Dedifferentiated amniotic fluid mesenchymal stem cell (primary cell): ENCODE data around the gene ZDHHC7.
A peak's percentile ranks its signal among the peaks of the same experiment; 100 is the strongest.
"Not testable (repeated sequence)": the region's sequence is repeated elsewhere in the genome, so short reads cannot be mapped to it uniquely, and the experiment has no call there.

Experiments
- DNase-seq: peaks from one replicate; pipeline ENCODE4 v3.0.0-alpha.2; 2016; ENCODE audit errors: extremely low spot score

The ZDHHC7 gene

GRCh38 chr16:85042606-85043005 is 31.3 kb upstream of the ZDHHC7 start:
- DNase-seq = no peak

DNA sequence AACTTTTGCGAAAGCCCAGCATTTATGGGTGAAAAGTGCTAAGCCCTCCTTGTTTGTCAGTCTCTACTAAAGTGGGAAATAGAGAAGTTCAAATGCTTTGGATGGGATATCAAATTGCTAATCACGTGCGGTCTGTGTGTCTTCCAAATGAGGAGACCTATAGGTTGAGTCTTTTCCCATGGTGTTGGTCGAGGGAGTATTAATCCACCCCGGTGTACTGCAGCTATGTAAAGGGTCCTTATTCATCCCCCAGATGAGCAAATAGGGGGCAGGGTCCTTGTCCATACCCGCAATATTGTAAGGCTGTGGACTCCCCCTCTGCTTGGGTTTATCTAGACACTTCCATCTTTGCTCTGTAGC is 30.8 kb upstream of the ZDHHC7 start:
- DNase-seq = no peak

- no peak for DNase-seq
These were observed 30.2 kb upstream of the ZDHHC7 start for GRCh38 chr16:85041219-85042166.

GRCh38 chr16:85040685-85041084 is 29.4 kb upstream of the ZDHHC7 start:
- DNase-seq = no peak

DNA sequence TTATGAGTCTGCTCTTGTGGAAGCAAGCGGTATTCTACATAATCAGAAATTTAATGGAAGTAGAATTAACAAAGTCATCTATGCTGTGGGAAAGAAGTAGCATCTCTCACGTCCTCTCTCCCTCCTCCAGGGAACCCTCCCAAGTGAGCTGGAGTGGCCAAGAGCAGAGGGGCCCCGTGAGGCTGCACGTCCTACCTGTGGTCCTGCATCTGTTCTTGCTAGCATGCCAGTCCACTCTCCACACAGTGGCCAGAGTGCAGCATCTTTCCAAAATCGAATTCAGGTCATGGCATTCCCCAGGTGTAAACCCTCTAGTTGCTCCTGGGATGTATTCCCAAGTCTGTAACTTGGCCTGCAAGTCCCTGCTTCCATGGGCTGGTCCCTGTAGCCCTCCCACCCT is 26.4 kb upstream of the ZDHHC7 start:
- DNase-seq = no peak

DNA sequence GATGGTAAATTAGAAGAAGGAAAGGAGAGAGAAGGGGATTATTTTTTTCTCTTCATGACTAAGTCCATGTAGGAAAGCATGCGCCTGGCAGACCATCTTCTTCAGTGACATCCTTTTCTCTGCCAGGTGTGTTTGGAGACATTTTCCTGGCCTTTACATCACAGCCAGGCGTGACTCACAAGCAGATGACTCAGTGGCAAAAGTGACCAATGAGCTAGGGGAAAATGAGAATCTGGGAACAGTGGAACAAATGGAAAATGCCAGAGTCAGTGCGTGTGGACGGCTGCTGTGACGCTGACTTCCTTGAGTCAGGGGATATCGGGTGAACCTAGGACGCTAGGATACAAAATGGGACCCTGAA is 25.7 kb upstream of the ZDHHC7 start:
- DNase-seq = no peak

GRCh38 chr16:85036236-85037049 is 25.1 kb upstream of the ZDHHC7 start:
- no peak for DNase-seq

DNA sequence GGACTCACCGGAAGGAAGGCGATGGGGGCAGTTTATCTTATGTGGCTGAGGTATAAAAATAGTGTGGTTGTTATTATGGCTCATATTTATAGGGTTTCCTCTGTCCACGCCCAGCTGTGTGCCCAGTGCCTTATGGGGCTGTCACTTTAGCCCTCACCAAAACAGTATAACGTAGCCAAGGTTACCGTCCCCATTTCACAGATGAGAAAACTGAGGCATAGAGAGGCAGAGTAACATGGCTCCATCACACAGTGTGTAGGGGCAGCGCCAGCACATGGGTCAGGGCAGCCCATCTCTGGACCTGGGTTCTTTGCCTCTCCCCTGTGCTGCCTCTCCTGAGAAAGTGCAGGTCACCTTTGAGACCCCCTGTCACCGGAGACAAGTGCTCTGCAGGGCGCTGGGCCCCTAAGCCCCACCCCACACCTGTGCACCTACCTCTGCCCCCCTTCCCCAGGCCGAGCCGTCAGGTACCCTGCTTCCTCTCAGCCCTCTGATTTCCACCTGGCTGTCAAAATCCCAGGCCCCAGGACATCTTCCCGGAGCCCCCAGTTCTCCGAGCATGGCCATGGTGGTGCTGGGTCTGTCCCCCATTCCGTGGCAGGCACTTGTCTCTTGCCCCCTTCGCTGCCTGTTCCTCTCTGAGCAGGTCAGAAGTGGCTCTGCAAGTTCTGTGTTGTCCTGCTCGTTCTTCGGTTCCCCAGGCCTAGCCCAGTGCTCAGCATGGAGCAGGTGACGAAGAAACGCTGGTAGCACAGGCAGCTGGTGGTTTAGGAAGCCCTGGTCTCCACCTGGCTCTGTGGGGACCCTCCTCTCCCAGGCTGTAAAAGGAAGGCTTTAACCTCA is 23.5 kb upstream of the ZDHHC7 start:
- no peak for DNase-seq

GRCh38 chr16:85033171-85033570 is 21.8 kb upstream of the ZDHHC7 start:
- no peak for DNase-seq

GRCh38 chr16:85032187-85032586 is 20.9 kb upstream of the ZDHHC7 start:
- DNase-seq = not testable (repeated sequence)

DNA sequence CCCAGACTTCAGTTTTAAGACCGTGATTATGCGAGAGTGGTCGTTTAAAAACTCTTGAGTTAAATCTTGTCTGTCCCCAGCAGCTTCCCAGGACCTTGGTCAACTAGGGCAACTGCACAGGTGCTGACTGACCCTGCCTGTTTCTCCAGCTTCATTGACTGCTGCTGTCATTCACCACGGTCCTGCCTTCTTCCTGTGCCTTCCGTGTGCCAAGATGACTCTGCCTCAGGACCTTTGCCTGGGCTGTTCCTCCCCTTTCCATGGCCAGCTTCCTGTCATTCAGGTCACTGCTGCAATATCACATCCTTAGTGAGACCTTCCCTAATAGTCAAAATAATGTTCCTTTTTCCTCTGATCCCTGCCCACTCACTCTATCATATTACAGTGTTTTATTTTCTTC is 20.1 kb upstream of the ZDHHC7 start:
- no peak for DNase-seq

- DNase-seq = no peak
These were observed 18.7 kb upstream of the ZDHHC7 start for GRCh38 chr16:85029981-85030401.

GRCh38 chr16:85029408-85029784 is 18.1 kb upstream of the ZDHHC7 start:
- peak; percentile 32 for DNase-seq

DNA sequence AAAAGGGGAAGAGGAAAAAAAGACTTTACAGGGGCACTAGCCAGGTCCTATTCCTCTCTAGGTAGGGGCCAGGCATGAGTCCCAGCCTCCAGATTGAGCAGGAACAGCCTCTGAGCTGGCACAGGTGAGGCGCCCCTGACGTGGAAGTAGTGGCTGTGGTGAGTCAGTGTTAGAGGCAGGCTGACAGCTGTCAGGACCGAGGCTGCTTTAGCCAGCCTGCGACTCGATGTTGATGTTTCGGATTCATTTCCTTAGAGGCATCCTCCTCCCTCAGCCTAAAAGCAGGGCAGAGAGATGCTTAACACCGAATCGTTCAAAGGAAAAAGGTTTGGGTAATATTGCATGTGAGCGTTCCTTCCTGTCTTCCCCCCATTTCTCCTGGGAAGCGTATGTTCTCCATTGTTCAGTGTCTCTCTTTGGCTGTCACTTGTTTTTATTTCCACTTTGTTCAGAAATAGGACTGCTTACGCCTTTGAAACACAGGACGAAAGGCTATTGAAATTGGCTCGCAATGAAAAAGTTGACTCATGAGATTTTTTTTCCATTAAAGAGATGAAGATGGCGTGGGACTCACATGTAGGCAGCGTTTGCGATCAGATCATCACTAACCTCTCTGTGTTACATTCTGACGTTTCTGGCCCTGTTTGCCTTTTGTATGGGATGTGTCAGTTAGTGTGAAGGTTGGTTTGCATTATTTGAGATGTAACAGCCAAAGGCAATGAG is 17.5 kb upstream of the ZDHHC7 start:
- DNase-seq = peak; percentile 58

DNA sequence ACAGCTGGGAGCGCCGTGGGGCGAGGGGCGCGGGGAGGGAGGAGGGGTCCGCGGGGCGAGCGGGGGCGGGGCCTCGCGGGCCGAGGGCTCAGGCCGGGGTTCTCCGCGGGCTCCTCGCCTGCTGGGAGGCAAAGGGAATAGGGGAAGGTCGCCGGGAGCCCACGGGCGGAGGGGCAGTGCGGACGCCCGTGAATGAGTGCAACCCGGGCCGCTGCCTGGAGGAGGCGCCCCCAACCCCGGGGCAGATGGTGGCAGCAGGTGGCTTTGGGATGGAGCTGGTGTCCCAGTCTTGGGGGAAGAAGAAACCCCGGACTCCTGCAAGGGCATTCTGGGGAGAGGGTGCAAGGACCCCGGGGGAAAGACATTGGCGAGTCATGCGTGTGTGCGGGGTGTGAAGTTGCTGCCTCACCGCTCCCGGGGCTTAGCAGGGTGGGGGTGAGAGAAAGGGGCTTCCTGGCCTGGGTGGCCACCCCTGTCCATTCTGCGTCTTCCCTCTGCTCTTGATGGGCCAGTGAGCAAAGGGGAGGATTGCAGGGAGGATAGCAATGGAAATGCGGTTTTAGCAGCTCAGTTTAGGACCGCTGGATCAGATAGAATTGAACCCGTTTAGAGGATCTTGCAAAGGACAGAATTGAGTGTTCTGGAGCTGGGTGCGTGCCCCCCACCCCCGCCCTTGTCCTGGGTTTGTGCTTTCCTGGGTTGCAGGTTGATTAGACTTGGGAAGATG is 16.8 kb upstream of the ZDHHC7 start:
- DNase-seq = no peak

DNA sequence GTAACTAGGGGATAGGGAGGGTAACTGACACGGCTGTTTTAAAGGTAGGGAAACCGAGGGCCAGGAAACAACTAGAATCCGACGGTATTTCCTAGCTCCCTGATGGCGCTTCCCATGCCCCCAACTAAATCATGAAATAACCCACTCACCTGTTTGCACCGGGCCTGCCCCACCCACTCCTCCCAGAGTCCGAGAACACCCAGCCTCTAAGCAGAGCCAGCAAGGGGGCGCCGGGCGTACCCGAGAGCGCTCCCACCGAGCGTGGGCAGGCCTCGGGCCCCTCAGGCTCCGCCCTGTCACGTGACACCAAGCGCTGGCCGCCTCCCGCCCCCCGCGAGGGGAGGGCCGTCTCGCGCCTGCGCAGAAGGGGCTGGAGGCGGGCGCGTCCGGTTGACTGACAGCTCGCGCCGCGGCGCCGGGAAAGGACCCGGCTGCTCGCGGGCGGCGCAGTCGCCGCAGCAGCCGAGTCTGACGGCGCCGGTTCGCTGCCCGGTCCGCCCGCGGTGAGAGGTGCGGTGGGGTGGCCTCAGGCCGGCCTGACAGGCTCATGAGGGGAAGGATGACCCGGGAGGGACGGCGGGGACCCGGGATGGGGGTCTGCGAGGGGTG is 16.1 kb upstream of the ZDHHC7 start, which contains the start of gene KIAA0513:
TSS of gene KIAA0513 (plus strand) at position 447 of the 609 bp plus-strand sequence. CDS start 39,277 bp downstream, outside the sequence.
- DNase-seq = peak; percentile 86

GRCh38 chr16:85026703-85027102 is 15.4 kb upstream of the ZDHHC7 start:
- DNase-seq = no peak

DNA sequence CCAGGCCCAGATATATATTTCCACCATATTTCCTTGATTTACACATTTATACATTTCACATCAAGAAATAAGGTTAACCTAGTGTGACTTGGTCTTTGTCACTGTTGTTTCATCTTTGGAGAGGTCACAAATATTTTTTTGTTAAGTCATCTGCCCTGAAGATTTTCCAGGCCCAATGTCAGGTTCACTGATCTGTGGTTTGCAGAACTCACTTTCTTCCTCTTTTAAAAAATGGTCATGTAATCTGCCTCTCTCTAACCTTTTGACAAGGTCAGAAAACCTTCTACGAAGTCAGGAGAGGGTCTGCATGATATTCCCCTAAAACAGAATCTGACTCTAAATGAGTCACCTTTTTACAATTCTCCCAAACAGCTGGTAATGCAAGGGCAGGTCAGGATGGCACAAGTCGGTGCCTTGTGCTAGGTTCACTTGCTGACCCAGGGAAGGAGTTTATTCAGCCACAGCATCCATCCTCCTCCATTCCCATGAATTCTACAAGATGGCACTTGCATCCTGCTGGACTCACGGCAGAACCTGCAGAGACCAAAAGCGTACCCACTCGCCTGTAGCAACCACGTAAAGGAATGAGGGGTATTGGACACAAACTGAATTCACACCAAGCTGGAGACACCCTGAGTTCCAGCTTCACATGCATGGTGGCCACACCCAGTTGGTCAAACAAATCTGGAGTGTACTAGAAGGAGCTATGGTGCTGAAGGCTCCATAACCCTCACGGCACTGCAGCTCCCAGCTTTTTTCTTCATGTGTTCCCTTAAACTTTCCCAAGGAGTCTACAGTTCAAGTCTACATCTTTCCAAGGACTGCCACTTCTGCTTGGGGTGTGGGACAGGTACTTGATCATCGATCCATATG is 14.7 kb upstream of the ZDHHC7 start:
- DNase-seq = no peak

GRCh38 chr16:85019659-85020245 is 8.4 kb upstream of the ZDHHC7 start:
- no peak for DNase-seq
